ENCODE data around the gene PNPLA6. TPM values are rescaled to one million over a fixed set of nuclear protein-coding genes. Genes with fewer than 3 reads are reported as not detected.

PNPLA6 gene
- total RNA-seq, 1 experiment from 2014 or later: 75.8 TPM

- Mint-ChIP-seq H3K4me3 (ENCODE audit: unreplicated experiment) (no peak overlapping the region), H3K27me3 (ENCODE audit: insufficient read depth, unreplicated experiment) (no peaks in the 10 kb centered on the region), H3K36me3 (ENCODE audit: insufficient read depth, unreplicated experiment) (peaks cover 22% of the 10 kb centered on the region), H3K9me3 (ENCODE audit: unreplicated experiment) (peaks cover 7% of the 10 kb centered on the region), H3K4me1 (ENCODE audit: insufficient read depth, unreplicated experiment) (no peaks in the 10 kb centered on the region), H3K27ac (ENCODE audit: low read depth, unreplicated experiment) (no peak overlapping the region)
- TF ChIP-seq CTCF (IDR thresholded peaks at IDR 0.05; ENCODE audit: unreplicated experiment): no peak
- DNase-seq (ENCODE audit: unreplicated experiment): no peak
- intact Hi-C loops (cut with micrococcal nuclease): no loop called here
- no TSS peak for BruUV-seq (replicated peaks)
- POLR2A ChIA-PET: interaction anchor here (1.4 to 3.2 kb wide), 2 partner anchors 13 to 23 kb away, joined by 7 to 14 read pairs; partner anchors contain the start of genes PET100 and XAB2
- CTCF ChIA-PET: interaction anchor here (0.6 to 1.5 kb wide), 3 partner anchors 46 to 246 kb away, joined by 3 read pairs; no protein-coding TSS in a partner anchor
Observed at GRCh38 chr19:7606289-7606688, 70.8 kb downstream of the PNPLA6 start.

GRCh38 chr19:7607212-7607873, 71.8 kb downstream of the PNPLA6 start:
- ChIA-PET CTCF (interaction anchor here (0.6 to 0.9 kb wide), 3 partner anchors 45 to 245 kb away, joined by 3 to 4 read pairs (median 3); no protein-coding TSS in a partner anchor), POLR2A (interaction anchor here (1.2 to 3.2 kb wide), 2 partner anchors 12 to 22 kb away, joined by 3 to 14 read pairs; partner anchors contain the start of genes PET100 and XAB2)
- H3K4me3 Mint-ChIP-seq (ENCODE audit: unreplicated experiment): no peak overlapping the region
- H3K36me3 Mint-ChIP-seq (ENCODE audit: insufficient read depth, unreplicated experiment): peaks cover 22% of the 10 kb centered on the region
- no peaks in the 10 kb centered on the region for H3K27me3 Mint-ChIP-seq (ENCODE audit: insufficient read depth, unreplicated experiment)
- peaks cover 7% of the 10 kb centered on the region for H3K9me3 Mint-ChIP-seq (ENCODE audit: unreplicated experiment)
- H3K27ac Mint-ChIP-seq (ENCODE audit: low read depth, unreplicated experiment): no peak overlapping the region
- H3K4me1 Mint-ChIP-seq (ENCODE audit: insufficient read depth, unreplicated experiment): no peaks in the 10 kb centered on the region
- TF ChIP-seq CTCF (IDR thresholded peaks at IDR 0.05; ENCODE audit: unreplicated experiment): no peak
- DNase-seq (ENCODE audit: unreplicated experiment): no peak
- BruUV-seq (replicated peaks): no TSS peak
- intact Hi-C loops (cut with micrococcal nuclease): no loop called here

- H3K27ac Mint-ChIP-seq (ENCODE audit: low read depth, unreplicated experiment): no peak overlapping the region
Observed at GRCh38 chr19:7607874-7608560, 72.5 kb downstream of the PNPLA6 start.

More at GRCh38 chr19:7607874-7608560, 72.5 kb downstream of the PNPLA6 start:
- DNase-seq (ENCODE audit: unreplicated experiment): no peak
- no TSS peak for BruUV-seq (replicated peaks)
- Mint-ChIP-seq H3K4me1 (ENCODE audit: insufficient read depth, unreplicated experiment) (no peaks in the 10 kb centered on the region), H3K36me3 (ENCODE audit: insufficient read depth, unreplicated experiment) (peaks cover 22% of the 10 kb centered on the region), H3K4me3 (ENCODE audit: unreplicated experiment) (no peak overlapping the region), H3K27me3 (ENCODE audit: insufficient read depth, unreplicated experiment) (no peaks in the 10 kb centered on the region), H3K9me3 (ENCODE audit: unreplicated experiment) (peaks cover 7% of the 10 kb centered on the region)
- no peak for TF ChIP-seq CTCF (IDR thresholded peaks at IDR 0.05; ENCODE audit: unreplicated experiment)
- POLR2A ChIA-PET: interaction anchor here (1.1 to 1.2 kb wide), 2 partner anchors 12 to 22 kb away, joined by 3 read pairs; partner anchors contain the start of genes PET100 and XAB2
- intact Hi-C loops (cut with micrococcal nuclease): no loop called here
- CTCF ChIA-PET: interaction anchor here (0.7 to 1.2 kb wide), 2 partner anchors 15 to 40 kb away, joined by 4 to 8 read pairs; no protein-coding TSS in a partner anchor

All from MCF 10A (cell line).